Breast epithelium (tissue), 3 donors: ENCODE results near the gene HPCAL1.

ENCODE experiments used
- CTCF ChIP-seq, 3 donors: fragments of 450-650 bp; IDR thresholded peaks; one replicate each; pipeline ENCODE4 v1.5.1; 2016 to 2017; ENCODE audit warnings: antibody characterized with exemption in 3 of 3, mild to moderate bottlenecking in 3 of 3, moderate library complexity in 3 of 3
- POLR2AphosphoS5 ChIP-seq, 3 donors: sonication (generic); formaldehyde crosslinking; IDR thresholded peaks; one replicate each; pipeline ENCODE4 v1.6.1; 2017; ENCODE audit warnings: antibody characterized with exemption in 3 of 3

- TF ChIP-seq CTCF (IDR thresholded peaks at IDR 0.05), result no peak
- TF ChIP-seq POLR2AphosphoS5 (IDR thresholded peaks at IDR 0.05), result no peak
These were observed 18.9 kb downstream of the HPCAL1 start for GRCh38 chr2:10321622-10322021.
